BJ (cell line): Measurements from ENCODE around the gene CTIF. TPM values are rescaled to one million over a fixed set of nuclear protein-coding genes. Genes with fewer than 3 reads are reported as not detected.

Source experiments
- CTCF ChIA-PET: fragments of 350-600 bp; formaldehyde crosslinking; extraction: SDS; loops from one replicate; lab custom pipeline; 2021; ENCODE audit warnings: antibody characterized with exemption, inconsistent platforms; lab: Yijun Ruan, JAX
- POLR2A ChIA-PET: fragments of 300-600 bp; sonication (Branson Sonifier 250); formaldehyde crosslinking; extraction: SDS; loops from one replicate; lab custom pipeline; 2021; ENCODE audit warnings: antibody characterized with exemption; lab: Charles Lee
- DNase-seq: peaks from one replicate; pipeline ENCODE4 v3.0.0-alpha.2; 2011; ENCODE audit warnings: low read depth
- H3K27me3 ChIP-seq: 2 replicates; pipeline ENCODE4 v1.6.0; 2011; ENCODE audit warnings: low read length; ENCODE audit not compliant: control insufficient read depth, insufficient read depth
- H3K36me3 ChIP-seq: 2 replicates; pipeline ENCODE4 v1.5.1; 2011; ENCODE audit warnings: low read length; ENCODE audit not compliant: control insufficient read depth, insufficient read depth
- H3K4me3 ChIP-seq: 2 replicates; pipeline ENCODE4 v1.5.1; 2011; ENCODE audit warnings: low read depth, mild to moderate bottlenecking, control low read depth, low read length
- CTCF ChIP-seq: IDR thresholded peaks from 2 replicates; pipeline ENCODE4 v1.5.1; 2011; ENCODE audit warnings: low read depth, mild to moderate bottlenecking, control low read depth, inconsistent platforms, low read length, moderate library complexity; ENCODE audit not compliant: insufficient read depth
- polyA plus RNA-seq: library from polyadenylated mRNA; depleted of rRNA; stranded (reverse); fragments of >200 nt; gene quantifications from 2 replicates; pipeline ENCODE4 v1.2.3, GENCODE V29; 2011

The CTIF gene
- polyA plus RNA-seq, 1 experiment: 105 TPM

DNA sequence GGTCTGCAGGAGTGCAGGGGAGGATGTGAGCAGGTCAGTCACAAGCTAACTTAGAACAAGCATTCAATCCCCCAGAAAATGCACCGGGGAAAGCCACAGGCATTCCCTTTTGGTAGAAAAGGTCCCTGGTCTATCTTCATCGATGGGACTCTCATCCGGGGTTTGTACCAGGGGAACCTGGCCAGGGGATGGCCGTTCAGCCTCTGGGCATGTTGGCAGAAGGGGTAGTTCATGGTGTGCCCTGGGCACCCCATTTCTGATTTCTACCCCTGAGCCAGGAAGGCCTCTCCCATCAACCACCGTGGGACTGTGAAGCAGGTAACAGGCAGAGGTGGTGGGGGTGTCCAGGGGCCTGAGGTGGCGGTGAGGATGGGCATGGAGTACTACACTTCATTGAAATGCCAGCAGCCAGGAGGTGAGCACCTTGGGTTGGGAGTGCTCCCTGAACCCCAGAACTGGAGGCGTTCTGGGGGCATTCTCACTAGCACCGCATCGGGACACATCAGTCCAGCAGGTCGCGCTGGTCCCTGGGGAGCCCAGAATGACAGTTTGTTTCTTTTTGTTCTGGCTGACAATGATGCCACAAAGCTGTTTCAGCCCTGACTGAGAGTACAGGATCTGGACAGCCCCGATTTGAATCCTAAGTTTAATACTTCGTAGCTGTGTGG lies 239.6 kb downstream of the CTIF start:
- CTCF ChIA-PET: interaction anchor here (0.6 to 2.4 kb wide), 6 partner anchors 11 to 273 kb away, joined by 3 to 6 read pairs (median 4); no protein-coding TSS in a partner anchor
- no peaks in the 10 kb centered on the region for H3K27me3 ChIP-seq
- no peak for TF ChIP-seq CTCF
- POLR2A ChIA-PET: no interaction called here
- H3K36me3 ChIP-seq: peaks cover 31% of the 10 kb centered on the region
- DNase-seq: no peak
- H3K4me3 ChIP-seq: no peak overlapping the region

DNA sequence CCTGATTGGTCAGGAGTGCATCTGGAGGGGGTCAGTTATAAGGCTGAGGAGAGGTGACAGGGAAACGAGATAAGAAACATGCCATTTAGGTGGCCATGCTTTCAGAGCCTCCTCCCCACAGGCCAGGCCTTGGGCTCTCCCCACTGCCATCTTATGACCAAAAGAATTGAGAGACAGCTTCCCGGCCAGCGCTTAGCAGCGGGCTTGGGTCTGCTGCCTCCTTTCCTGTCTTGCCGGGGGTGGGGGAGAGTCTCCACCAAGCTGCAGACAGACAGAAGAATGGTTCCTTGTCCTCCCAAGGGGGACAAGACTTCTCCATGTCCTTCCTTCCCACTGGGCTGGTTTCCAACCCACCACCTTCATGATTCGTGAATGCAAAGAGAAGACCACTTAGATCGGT lies 240.6 kb downstream of the CTIF start:
- no peak for TF ChIP-seq CTCF
- ChIA-PET POLR2A (no interaction called here), CTCF (interaction anchor here (1.4 kb wide), 1 partner anchor 16 kb away, joined by 3 read pairs; no protein-coding TSS in a partner anchor)
- H3K36me3 ChIP-seq: peaks cover 34% of the 10 kb centered on the region
- H3K27me3 ChIP-seq: no peaks in the 10 kb centered on the region
- no peak for DNase-seq
- no peak overlapping the region for H3K4me3 ChIP-seq

DNA sequence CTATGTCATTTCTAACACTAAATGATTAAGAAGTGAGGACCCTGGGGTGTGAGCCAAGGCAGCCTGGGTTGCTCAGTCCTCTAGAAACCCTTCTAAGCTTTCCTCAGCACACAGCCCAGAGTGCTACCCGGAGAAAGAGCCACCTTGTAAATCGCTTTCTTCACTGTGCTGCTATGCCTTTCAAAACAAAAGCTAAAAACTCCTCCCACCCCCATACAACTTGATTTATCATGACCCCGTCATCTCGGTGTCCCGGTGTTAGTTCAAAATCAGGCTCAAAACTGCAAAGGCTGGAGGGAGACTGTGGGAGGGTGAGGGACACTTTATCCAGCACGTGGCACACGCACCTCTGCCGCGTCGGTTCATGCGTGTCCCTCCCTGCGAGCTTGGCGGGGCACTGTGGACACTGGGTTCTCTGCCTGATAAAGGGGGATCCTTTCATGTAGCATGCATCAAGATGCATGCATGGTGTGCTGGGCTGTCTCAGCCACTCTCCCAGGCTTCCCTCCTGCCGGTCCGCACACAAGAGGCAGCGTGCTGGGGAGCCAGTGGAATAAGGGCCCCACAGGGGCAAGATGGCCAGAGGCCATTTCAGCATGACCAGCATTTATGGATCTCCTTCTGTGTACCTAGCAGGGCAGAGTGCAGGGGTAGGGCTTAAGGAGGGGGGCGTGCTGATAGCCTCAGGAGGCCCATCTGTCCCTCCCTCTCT lies 241.5 kb downstream of the CTIF start:
- Histone ChIP-seq H3K4me3 (no peak overlapping the region), H3K27me3 (no peaks in the 10 kb centered on the region), H3K36me3 (peaks cover 38% of the 10 kb centered on the region)
- CTCF ChIA-PET: interaction anchor here (0.6 to 1.4 kb wide), 2 partner anchors 15 kb away, joined by 3 read pairs; no protein-coding TSS in a partner anchor
- TF ChIP-seq CTCF: no peak
- POLR2A ChIA-PET: no interaction called here
- DNase-seq: no peak

GRCh38 chr18:48780913-48781162 lies 242.0 kb downstream of the CTIF start:
- TF ChIP-seq CTCF: no peak
- POLR2A ChIA-PET: no interaction called here
- Histone ChIP-seq H3K27me3 (no peaks in the 10 kb centered on the region), H3K36me3 (peaks cover 41% of the 10 kb centered on the region), H3K4me3 (no peak overlapping the region)
- no peak for DNase-seq
- CTCF ChIA-PET: interaction anchor here (0.6 kb wide), 1 partner anchor 14 kb away, joined by 3 read pairs; no protein-coding TSS in a partner anchor

GRCh38 chr18:48781163-48781987 lies 242.5 kb downstream of the CTIF start:
- POLR2A ChIA-PET: no interaction called here
- no peak for DNase-seq
- CTCF ChIA-PET: interaction anchor here (0.6 kb wide), 1 partner anchor 13 kb away, joined by 3 read pairs; no protein-coding TSS in a partner anchor
- Histone ChIP-seq H3K4me3 (no peak overlapping the region), H3K27me3 (no peaks in the 10 kb centered on the region), H3K36me3 (peaks cover 38% of the 10 kb centered on the region)
- TF ChIP-seq CTCF: no peak
